ENCODE results near the gene QSER1.
A peak's percentile ranks its signal among the peaks of the same experiment; 100 is the strongest.
"Not testable (repeated sequence)": the region's sequence is repeated elsewhere in the genome, so short reads cannot be mapped to it uniquely, and the experiment has no call there.

Gene QSER1

DNA sequence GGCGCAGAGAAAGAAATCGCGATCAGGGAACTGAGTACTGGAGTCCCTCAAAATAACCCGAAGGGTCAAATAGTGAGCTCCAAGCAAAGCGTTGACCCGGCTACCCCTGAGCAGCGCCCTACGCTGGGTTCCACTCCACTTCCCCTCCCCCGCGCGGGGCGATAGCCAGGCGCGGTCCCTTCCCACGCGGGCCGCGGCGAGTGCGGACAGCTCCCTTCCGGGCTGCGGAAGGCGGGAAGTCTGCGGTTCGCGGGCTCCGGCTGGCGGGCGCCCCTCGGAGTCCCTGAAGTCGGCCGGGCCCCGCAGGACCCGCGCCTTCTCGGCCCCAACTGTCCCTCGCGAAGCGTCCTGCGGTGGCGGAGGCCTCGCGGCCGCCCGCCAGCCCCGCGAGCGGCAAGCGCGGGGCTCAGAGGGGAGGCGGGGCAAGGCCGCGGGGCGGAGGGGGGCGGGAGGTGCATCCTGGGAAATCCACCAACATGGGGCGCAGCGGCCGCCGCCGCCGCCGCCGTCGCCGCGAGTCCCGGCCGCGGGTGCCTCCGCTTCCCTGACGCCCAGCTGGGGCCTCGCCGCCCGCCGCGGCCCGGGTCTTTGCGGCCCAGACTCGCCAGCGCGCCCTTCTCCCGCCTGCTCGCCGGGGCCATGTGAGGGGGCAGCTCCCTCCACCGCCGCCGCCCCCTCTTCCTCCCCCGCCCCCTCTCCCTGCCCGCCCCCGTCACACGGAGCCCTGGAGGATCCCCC lies at the start of gene QSER1:
Gene QSER1 (plus strand): TSS at position 457 of the 738 bp plus-strand sequence. CDS start 315 bp downstream, outside the sequence.
- peak; percentile 58 to 65 for DNase-seq

GRCh38 chr11:32843544-32843943 lies 49.1 kb upstream of the QSER1 start:
- DNase-seq, result no peak

GRCh38 chr11:32847511-32847910 lies 45.1 kb upstream of the QSER1 start:
- DNase-seq, result no peak

- no peak for DNase-seq
Measured at GRCh38 chr11:32849761-32850160, 42.9 kb upstream of the QSER1 start.

DNA sequence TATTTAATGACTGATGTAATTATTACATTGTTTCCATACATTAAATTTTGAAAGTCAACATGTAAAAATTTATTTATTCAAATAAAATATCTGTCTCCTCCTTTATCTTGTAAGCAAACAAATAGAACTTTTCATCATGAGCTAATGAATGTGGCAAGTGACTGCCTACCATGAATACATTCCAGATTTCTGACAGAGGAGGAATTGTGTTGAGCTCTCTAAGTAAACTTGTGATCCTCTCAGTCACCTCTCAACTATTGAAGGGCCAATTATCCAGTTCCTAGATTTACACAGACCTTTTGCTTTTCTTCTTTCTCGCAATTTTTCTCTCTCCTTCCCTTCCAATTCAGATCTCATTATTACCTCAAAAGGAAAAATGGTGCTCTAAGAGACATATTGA lies 41.4 kb upstream of the QSER1 start:
- DNase-seq, result no peak

DNA sequence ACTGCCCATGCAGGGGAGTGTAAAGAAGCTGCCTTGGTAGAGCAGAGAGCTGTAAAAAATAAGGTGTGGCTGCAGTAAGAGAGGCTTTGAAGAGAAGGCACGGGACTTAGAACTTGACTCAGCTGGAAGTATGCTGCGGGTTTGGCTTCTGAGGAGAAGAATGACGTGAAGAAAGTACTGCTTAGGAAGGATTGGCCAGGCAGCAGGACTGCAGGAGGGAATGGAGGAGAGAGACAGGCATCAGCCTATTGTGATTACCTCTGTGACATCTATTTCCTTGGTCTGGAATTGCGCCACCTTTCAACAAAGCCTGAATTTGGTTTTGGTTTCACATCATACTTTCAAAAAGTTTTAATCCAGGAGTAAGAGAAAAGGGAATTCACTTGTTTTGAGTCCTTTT lies 40.4 kb upstream of the QSER1 start:
- no peak for DNase-seq

GRCh38 chr11:32855601-32856000 lies 37.0 kb upstream of the QSER1 start:
- DNase-seq, result peak in 1 of 2 experiments; percentile 12

DNA sequence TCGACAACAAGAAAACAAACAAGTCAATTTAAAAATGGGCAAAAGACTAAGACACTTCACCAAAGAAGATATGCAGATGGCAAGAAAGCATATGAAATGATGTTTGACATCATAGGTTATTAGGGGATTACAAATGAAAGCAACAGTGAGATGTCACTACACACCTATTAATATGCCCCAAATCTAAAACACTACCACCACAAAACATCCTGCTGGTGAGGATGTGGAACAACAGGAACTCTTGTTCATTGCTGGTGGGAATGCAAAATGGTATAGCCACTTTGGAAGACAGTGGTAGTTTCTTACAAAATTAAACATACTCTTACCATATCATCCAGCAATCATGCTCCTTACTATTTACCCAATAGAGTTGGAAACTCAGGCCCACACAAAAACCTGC lies 33.9 kb upstream of the QSER1 start:
- no peak for DNase-seq

- no peak for DNase-seq
Measured at GRCh38 chr11:32861850-32862577, 30.6 kb upstream of the QSER1 start.

GRCh38 chr11:32864555-32864954 lies 28.1 kb upstream of the QSER1 start:
- DNase-seq, result no peak

DNA sequence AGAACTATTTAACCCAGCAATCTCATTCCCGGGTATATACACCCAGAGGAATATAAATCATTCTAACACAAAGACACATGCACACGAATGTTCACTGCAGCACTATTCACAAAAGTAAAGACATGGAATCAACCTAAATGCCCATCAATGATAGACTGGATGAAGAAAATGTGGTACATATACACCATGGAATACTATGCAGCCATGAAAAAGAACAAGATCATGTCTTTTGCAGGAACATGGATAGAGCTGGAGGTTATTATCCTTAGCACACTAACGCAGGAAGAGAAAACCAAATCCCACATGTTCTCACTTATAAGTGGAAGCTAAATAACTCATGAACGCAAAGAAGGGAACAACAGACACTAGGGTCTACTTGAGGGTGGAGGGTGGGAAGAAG lies 23.9 kb upstream of the QSER1 start:
- DNase-seq, result not testable (repeated sequence)

- peak; percentile 15 to 47 for DNase-seq
Measured at GRCh38 chr11:32870676-32871075, 21.9 kb upstream of the QSER1 start.

GRCh38 chr11:32874132-32874531 lies 18.5 kb upstream of the QSER1 start:
- DNase-seq, result peak in 1 of 2 experiments; percentile 10

GRCh38 chr11:32881286-32881685 lies 11.3 kb upstream of the QSER1 start:
- DNase-seq, result no peak

DNA sequence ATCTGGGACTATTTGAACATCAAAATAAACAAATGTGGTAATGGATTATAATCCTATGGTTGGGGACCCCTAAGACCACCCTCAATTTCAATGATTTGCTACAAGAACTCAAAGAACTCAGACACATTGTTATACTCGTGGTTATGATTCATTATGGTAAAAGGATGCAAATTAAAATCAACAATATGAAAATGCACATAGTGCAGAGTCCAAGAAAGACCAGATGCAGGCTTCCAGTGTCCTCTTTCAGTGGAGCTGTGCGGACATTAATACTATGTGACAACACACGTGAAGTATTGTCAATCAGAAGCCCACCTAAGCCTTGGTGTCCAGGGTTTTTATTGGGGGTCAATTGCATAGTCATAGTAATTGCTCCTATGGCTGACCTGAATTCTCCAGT lies 9.2 kb upstream of the QSER1 start:
- no peak for DNase-seq

GRCh38 chr11:32884023-32884422 lies 8.6 kb upstream of the QSER1 start:
- DNase-seq, result no peak

DNA sequence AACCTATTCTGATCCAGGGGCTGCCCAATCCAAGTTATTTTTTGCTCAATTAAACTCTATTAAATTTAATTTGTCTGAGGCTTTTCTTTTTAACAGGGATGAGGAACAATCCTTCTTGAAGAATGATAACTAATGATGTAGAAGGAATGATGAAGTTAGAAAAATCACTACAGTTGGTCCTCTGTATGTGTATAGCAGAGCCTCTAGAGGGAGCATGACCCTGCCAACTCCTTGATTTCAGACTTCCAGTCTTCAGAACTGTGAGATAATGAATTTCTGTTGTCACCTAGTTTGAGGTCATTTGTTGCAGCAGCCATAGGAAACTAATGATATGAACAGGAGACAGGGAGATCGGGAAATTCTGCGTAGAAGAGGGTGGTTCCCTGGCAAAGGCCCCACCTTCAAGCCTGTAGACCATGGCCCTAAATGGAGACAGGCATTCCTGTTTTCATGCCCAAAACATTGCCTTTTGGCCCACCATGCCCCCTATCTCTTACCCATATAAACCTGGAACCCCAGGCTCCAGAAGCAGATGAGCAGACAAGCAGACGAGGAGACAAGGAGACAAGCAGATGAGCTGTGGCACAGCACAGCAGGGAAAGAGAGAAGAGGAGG lies 7.7 kb upstream of the QSER1 start:
- DNase-seq, result peak in 1 of 2 experiments; percentile 12

- DNase-seq, result no peak
Measured at GRCh38 chr11:32885556-32885955, 7.1 kb upstream of the QSER1 start.

DNA sequence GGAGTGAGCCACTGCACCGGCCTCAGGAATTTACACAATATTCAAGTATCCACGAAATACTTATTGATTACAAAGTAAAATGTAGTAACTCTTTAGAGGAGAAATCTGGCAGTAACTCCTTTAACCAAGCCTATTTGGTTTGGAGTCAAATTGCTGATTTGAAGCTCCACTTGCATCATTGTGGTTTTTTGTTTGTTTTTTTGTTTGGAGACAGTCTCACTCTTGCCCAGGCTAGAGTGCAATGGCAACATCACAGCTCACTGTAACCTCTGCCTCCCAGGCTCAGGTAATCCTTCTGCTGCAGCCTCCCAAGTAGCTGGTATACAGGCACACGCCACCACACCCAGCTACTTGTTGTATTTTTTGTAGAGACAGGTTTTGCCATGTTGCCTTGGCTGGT lies 6.4 kb upstream of the QSER1 start:
- DNase-seq, result no peak

GRCh38 chr11:32887707-32888383 lies 4.8 kb upstream of the QSER1 start:
- DNase-seq, result not testable (repeated sequence)

DNA sequence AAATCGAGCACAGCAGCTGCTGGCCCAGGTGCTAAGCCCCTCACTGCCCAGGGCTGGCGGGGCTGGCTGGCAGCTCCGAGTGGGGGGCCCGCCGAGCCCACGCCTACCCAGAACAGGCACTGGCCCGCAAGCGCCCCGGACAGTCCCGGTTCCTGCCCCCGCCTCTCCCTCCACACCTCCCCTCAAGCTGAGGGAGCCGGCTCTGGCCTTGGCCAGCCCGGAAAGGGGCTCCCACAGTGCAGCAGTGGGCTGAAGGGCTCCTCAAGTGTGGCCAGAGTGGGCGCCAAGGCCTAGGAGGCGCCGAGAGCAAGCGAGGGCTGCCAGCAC lies 4.3 kb upstream of the QSER1 start:
- DNase-seq, result not testable (repeated sequence)

DNA sequence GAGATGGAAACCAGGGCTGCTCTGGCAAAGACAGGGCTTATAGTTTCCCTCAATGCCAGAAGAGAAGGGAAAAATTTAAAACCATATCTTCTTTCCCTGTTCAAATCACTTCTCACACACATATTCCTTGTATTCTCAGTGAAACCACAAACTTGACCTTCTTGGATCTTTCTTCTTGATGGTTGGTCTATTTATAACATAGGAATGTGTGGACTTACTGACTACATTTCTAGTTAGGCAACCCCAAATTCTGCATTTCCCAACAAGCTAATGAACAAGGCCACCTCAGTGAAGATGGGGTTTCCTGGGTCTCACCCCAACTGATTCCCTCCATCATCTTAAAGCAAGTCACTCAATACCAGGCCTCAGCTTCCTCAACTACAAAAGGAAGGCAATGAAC lies 3.8 kb upstream of the QSER1 start:
- no peak for DNase-seq

DNA sequence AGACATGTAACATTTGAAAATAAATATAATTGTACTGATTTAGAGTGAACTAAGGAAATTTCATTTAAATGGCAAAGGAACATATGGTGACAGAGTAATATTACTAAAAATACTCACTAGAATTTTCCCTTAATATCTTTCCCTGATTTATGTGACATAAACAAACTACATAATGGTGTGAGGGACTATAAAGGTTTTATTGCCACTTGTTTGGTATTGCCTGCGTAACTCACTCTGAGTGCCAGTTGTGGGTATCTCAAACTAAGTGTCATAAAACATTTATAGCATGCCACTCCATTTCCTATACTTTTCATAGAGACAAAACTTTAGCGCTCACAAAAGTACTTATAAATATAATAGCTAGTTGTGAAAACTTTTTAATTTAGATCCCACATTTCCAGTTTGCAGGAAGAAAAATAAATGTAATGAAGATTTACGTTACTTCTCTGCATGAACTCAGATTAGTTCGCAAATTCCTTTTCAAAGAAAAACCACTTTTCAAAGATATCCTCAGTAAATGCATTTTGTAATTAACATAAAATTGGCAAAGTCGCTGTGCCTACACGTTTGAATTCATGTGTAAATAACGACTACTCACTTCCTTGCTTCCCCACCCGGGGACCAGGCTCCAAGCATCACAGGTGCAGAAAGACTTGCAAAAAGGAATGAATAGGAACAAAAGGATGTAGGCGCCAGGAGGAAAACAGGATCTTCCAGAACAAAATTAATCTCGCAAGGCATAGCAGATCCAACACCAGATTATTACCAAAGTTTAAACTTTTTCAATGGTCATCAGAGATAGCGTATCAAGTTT lies 1.6 kb upstream of the QSER1 start:
- DNase-seq, result no peak

Measured in NCI-H524 (cell line).